HG03565 (cell line): ENCODE data around the gene ABCB4.
A peak's percentile ranks its signal among the peaks of the same experiment; 100 is the strongest.

Experiments
- ATAC-seq: cut with Tn5 transposase; IDR thresholded peaks from one replicate; pipeline ENCODE4 v1.9.1; 2021; ENCODE audit warnings: mild to moderate bottlenecking, moderate library complexity; ENCODE audit not compliant: unreplicated experiment

Gene ABCB4

GRCh38 chr7:87427288-87427687, 48.2 kb downstream of the ABCB4 start:
- no peak for ATAC-seq

GRCh38 chr7:87426160-87426559, 49.3 kb downstream of the ABCB4 start:
- no peak for ATAC-seq

GRCh38 chr7:87424075-87424474, 51.4 kb downstream of the ABCB4 start:
- no peak for ATAC-seq

- ATAC-seq = no peak
These were observed 55.3 kb downstream of the ABCB4 start for GRCh38 chr7:87420173-87420572.

- ATAC-seq = peak; percentile 71
These were observed 58.5 kb downstream of the ABCB4 start for GRCh38 chr7:87416682-87417587.

- ATAC-seq = no peak
These were observed 60.7 kb downstream of the ABCB4 start for GRCh38 chr7:87414794-87415188.

GRCh38 chr7:87413951-87414793, 61.3 kb downstream of the ABCB4 start:
- ATAC-seq = no peak

- ATAC-seq = no peak
These were observed 62.5 kb downstream of the ABCB4 start for GRCh38 chr7:87413029-87413428.

- no peak for ATAC-seq
These were observed 64.3 kb downstream of the ABCB4 start for GRCh38 chr7:87411186-87411585.

- no peak for ATAC-seq
These were observed 70.8 kb downstream of the ABCB4 start for GRCh38 chr7:87404674-87405073.

- no peak for ATAC-seq
These were observed 77.0 kb downstream of the ABCB4 start for GRCh38 chr7:87398446-87398845.

- ATAC-seq = no peak
These were observed 79.9 kb downstream of the ABCB4 start for GRCh38 chr7:87395442-87396020.

GRCh38 chr7:87391020-87391701, 84.3 kb downstream of the ABCB4 start:
- no peak for ATAC-seq

- no peak for ATAC-seq
These were observed 94.6 kb downstream of the ABCB4 start for GRCh38 chr7:87380905-87381304.

GRCh38 chr7:87375662-87376435, 99.6 kb downstream of the ABCB4 start:
- no peak for ATAC-seq

GRCh38 chr7:87370660-87371180, 104.8 kb downstream of the ABCB4 start:
- ATAC-seq = no peak

- ATAC-seq = no peak
These were observed 106.3 kb downstream of the ABCB4 start for GRCh38 chr7:87369216-87369615.

- ATAC-seq = no peak
These were observed 111.2 kb downstream of the ABCB4 start for GRCh38 chr7:87364246-87364645.

- ATAC-seq = no peak
These were observed 112.1 kb downstream of the ABCB4 start for GRCh38 chr7:87363342-87363741.

GRCh38 chr7:87361320-87361719, 114.2 kb downstream of the ABCB4 start:
- ATAC-seq = no peak
